ENCODE results near the gene DRGX.

DRGX gene

DNA sequence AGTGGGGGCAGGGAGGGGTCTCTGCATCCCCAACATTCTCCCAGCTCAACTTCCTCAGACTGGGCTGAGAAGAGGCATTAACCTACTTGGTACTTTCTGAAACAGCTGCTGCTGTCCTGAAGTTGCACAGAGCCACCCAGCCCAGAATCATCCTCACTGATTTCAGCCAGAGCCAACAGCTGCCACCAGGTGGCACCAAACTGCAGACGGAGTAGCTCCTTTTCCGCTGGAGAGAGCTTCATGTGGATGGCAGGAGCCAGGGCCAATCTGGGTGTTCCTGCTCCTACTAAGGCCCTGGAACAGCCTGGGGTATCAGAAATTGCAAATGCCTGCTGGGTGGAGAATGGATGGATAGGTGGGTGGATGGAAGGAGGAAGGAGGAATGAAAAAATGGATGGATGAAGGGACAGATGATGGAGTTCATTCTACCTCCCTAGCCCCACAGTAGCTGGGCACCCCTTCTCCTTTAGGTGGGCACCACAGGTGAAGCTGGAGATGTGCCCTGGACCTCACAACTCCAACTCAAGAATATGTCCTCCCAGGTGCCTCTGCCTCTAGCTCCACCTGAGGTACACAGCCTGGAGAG is 11.8 kb upstream of the DRGX start:
- peak; percentile 59 for DNase-seq

DNA sequence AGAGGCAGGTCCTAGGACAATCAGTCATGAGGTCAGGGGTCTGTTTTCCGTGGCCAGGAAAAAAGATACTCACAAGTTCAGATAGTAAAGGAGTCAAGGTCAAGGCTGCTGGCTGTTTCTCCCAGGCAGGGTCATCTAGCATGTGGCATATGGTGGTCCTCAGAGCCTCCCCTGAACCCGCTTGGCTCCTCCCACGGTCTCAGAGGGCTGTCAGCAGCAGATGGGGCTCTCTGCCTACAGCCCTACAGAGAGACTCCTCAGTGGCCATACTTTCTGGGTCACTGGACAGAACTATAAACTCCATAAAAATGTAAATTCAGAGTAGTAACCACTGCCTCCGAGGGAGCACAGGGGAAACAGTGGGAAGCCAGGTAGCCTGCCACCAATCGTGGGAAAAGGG is 11.3 kb upstream of the DRGX start:
- no peak for DNase-seq

DNA sequence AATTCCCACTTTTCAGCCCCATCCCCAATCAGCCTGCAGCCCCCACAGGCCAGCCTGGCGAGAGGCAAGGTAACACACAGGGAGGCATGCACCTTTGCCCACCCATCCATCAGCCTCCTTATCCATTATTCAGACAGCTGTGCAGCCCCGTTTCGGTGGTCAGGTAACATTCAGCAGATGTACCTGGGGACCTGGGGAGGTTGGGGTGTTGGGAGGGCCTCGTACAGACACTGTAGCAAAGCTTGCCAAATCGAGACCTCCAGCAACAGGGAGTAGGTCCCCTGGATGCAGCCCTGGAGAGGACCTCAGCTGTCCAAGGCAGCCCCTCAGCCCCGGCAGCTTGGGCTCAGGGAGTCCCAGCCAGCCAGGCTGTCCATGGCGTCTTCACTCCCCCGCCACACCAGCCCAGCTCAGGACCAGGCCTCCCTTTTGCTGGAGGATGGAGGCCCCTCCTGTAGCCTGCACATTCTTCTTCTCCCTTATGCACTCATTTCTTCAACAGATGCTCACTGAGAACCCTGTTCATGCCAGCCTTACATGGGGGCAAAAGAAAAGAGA is 8.5 kb upstream of the DRGX start:
- DNase-seq, result no peak

DNA sequence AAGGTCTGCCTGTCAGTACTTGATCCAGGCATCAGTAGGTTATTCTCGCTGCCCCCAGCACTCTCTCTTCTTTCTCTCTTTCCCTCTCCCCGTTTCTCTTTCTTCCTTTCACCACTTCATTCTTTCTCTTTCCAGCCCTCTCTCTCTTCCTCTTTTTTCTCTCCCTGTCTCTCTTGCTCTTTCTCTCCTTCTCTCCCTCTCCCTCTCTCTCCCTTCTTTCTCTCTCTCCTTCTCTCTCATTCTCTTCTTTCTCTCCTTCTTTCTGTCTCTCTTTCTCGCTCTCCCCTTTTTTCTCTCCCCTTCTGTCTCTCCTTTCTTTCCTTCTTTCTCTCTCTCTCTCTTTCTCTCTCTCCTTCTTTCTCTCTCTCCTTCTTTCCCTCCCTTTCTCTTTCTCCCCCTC is 7.5 kb upstream of the DRGX start:
- DNase-seq, result no peak

DNA sequence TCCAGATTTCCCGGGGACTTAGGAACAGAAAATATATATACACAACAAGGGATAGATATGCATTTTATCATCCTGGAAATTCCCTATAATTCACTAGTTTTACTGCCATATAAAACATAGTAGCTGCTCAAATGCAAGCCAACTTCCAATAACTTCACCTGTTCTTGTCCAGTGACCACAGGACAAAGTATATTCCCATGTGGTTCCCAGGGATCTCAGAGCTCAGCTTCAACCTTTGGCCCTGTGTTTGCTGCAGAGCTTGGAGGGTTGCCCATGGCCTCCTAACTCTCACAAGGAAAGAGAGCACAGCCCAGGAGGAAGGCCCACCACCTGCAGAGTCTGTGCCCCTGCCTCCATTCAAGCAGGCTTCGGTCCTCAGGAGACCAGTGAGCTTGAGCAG is 4.5 kb upstream of the DRGX start:
- DNase-seq, result no peak

DNA sequence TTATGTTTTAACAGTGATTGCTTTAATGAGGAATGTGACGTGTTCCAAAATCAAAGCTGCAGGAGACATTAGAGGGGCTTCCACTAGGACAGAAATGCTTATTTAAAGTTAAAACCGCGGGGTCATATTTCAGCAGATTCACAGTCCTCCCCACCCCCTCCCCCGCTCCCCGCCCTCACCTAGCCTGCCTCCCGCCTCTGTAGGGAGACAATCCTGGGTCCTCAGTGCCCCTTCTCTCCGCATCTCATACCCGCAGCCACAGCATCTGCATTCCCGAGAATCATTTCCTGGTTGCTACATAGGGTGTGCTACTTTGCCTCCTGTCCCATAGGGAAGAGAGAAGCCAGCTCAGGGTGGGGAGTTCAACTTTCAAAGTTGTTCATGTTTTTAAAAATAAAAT is 3.1 kb upstream of the DRGX start:
- no peak for DNase-seq

DNA sequence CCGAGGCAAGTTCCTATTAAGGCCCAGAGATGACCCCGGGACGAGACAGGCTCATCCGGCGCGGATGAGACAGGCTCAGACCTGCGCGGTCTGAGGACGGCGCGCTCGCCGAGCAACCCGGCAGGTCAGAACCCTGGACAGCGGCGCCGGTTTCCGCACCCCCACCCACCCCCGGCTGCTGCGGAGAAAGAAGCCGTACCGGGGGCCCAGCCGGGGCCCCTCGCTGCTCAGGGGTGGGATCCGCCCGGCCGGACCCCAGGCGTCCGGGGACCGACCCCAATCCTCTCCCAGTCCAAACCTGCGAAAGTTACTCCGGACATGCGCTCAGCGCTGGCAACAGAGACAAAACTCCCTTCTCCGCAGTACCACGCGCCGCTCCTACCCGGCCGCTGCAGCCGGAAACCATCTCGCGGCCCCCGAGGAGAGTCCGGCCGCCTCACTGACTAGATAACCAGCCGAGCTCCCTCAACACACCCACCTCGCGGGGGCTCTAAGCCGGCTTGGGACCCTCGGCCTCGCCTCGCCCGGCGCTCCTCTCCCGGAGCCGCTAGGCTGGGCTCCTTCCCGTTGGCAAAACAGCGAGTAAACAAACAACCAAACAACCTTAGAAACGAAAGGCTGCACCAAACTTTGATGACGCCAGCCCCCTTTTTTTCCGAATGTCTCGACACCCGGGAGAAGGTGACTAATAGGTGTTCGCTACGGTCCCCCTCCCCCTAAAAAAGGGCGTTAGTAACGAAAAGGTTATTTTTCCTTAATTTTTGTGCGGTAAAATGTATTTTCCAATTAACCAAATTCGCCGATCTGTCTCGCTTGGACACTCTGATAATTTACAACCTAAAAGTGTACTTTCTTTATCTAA is 2.3 kb upstream of the DRGX start:
- DNase-seq, result peak; percentile 27

DNA sequence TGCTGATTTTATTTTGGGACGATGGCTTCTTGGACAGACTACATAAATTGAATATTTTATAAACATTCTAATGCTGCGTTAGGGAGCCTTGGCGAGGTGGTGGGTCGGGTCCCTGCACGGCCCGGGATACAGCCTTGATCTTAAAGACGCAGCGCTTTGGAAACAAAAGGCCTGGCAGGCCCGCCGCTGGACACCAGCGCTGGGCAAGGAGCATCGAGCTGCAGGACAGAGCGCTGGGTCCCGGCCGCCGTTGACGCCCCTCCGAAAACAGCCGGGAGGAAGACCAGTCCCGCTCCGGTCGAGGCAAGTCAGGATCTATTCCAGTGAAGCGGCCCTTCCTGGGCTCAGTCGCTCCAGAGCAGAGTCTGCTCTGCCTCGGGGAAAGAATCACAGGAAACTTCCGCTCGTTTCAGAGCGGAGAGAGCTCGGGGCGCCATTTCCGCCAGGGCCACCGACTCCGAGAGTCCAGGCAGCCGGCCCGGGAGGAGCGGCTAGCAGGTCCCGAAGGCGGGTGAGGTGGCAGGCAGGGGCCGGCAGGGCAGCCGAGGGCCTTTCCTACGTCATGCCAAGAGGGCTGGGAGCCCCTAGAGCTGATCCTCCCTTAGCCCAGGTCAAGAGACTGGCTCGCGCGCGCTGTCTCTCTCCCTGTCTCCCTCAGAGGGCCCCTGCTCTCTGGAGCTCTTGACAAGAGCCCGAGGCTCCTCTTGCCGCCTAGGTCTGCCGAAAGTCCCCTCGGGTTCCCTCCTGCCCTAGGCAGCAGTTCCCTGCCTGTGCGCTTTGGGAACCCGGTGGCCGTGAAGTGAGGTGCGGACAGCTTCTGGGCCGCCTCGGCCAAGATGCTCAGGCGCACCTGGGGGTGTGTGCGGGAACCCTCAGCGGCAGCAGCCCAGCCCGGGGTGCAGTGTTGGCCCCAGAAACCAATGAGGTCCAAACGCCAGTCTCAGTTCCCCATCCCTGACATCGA is 1.4 kb upstream of the DRGX start:
- DNase-seq, result no peak

DNA sequence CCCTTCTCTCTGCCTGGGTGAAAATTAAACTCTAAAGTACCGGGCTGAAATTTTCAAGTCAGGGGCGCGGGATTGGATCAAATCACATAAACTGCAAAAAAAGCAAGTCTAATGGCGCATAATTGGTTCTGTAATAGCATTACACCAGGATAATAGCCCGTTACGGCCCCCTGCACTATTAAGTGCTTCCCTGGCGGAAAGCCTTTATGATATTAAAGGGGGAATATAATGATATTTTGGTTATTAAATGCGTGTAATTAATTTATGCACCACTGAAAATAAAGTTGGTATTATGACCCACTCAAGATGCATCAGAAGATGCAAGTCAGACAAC is 744 bp upstream of the DRGX start:
- DNase-seq, result no peak

DNA sequence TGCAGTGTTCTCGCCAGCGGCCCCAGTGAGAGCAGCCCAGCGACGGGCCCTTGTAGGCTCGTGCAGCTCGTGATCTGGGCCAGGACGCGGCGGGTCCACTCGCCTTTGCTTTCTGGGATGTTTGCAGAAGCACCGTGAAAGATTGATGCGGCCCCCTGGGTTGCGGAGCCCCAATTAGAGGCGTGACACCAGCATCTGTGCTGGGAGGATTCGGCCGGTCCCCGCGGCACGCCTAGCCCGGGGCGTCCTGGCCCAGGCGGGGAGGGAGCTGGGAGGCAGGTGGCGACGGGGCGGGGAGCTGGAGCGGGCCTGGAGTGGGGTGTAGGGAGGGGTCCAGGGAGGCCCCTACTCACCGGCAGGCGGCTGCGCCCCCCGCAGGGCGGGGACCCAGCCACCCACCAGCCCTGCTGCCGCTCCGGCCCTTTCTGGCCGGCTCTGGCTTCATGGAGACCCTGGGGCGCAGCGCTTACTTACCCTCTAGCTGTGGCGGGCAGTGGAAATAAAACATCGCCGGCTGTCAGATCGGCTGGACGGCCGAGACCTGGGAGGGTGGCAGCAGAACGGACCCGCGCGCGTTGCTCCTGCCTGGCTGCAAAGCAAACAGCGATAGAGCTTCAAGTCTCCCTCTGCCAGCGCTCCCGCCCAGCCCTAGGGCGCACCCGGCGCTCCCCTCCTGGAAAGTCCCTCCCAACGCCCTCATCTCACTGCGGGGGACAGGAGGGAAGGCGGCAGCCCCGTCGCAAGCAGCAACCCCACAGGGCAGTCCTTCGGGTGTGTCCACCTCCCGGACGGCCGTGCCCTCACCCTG is 752 bp downstream of the DRGX start:
- DNase-seq, result no peak

DNA sequence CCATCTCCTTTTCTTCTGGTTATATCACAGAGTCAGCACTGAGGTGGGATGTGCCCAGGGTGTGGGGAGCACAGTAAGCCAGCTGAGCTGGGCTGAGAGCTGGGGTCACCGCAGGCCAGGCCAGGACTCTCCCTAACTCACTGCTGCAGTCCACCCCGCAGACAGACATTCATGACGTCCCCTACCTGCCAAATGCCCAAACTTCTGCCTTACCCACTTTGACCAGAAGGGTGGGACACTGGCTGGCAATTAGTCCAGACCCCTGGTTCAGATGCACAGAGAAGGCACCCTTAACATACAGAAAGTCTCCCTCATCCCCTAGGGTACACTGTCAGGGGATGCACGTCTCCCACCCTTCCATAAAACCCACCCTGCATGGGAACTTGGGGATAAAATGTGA is 2.1 kb downstream of the DRGX start:
- no peak for DNase-seq

DNA sequence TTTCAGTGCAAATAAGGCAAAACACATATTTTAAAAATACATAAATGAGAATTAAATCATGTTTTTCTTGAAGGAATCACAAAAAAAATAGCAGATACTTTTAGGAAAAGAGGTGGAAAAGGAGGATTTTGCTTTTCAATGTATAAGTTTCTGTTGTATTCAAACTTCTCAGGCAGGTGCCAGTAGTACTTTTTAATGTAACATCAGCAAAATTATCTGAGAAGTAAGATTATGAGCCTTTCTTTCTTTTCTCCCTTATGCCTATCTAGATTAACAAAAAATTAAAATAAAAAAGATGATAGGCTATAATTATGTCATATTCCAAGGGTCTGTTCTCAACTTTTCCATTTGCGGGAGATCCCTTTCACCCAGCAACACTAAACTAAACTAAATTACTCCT is 2.6 kb downstream of the DRGX start:
- DNase-seq, result no peak

DNA sequence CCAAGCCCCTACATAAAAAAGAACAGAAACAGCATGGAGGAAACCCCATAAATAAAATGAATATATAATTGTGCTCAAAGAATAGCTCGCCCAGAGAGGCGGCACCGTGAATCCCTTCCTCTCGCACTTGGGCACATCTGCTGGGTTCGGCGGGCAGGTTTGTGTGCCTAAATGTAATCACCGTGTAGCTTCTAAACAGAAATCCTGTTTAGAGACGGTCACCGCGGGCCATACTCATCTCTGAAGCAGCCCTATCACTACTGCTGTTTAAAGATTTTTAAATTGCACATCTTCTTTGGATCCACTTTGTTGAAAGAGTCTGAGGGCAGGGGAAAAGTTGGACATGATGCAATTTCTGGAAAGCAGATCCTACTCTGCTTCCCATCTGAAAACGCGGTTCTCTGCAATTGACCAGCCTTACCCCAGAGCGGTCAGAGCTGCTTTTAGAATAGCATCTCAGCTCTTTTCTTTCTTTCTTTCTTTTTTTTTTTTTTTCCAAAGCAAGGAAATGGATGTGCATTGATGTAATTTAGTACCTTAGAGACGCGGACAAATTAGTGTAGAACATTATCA is 6.4 kb downstream of the DRGX start:
- DNase-seq, result no peak

DNA sequence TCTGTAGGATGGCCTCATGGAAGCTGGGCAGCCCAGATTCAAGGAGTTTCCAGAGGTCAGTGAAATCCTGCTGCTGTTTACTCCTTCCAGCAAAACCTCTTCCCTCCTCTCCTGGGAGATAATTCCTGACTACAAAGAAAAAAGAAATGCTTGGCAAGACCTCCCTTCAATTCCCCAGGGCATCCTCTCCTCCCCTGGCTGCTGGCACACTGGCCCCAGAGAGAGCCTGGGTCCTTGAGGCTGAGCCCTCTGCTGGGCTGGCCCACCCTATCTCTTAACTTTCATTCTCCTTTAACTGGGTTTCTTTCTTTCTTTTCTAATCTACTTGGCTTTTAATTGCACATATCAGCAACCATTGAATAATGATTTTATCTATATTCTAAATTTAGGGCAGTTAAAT is 7.7 kb downstream of the DRGX start:
- DNase-seq, result no peak

DNA sequence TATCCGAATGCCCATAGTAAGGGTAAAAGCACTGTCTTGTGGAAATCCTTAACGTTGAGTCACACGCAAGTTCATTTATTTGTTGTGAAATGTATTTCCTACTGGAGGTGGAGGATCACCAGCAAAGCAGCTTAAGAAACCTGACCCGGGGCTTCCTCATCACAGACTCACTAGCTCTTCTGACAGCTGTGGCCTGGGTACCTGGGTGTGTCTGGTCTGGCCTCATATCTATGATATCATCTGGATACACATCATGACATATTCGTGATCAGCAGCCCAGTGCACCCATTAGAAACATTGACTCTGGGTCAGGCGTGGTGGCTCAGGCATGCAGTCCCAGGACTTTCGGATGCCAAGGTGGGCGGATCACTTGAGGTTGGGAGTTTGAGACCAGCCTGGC is 8.8 kb downstream of the DRGX start:
- peak; percentile 44 for DNase-seq

DNA sequence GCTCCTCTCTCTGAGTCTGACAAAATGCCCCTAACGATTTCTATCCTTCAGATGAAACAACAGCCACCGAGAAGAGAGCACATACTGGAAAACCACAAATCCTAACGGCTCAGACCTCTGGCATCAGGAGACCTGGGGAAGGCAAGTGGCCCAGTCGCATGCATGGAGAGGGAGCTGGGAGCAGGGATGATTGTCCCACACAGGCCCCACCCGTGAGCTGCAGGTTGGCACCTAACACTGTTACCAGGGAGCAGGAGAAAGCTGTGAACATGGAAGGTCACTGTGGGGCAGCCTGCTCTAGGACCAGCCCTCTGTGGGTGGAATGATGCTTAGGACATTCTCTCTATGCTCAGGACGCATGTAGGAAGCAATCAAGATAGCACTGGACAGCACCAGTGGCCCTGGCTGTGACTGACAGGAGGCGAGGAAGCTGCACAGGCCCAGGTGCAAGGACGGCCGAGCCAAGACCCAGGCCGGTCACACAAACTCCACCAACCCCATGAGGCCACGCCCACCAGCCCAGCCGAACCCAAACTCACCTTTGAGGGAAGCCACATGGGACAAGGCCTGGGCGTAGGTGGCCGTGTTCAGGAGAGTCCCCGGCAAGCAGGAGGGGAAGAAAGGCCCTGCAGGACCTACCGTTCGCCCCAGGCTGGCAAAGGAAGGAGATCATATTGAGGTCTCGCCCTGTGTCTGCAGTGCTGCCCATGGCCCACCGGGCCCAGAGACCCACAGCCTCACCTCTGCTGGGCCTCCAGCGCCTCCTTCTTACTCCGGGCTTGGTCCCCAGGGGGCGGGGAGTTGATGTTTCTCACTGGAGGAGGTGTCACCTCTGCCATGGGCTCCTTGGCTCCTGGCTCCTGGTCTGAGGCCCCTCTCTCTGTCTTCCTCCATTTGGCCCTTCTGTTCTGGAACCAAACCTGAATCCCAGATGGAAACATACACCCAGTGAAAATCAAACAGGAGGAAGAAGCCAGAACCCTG is 9.7 kb downstream of the DRGX start:
- DNase-seq, result no peak

DNA sequence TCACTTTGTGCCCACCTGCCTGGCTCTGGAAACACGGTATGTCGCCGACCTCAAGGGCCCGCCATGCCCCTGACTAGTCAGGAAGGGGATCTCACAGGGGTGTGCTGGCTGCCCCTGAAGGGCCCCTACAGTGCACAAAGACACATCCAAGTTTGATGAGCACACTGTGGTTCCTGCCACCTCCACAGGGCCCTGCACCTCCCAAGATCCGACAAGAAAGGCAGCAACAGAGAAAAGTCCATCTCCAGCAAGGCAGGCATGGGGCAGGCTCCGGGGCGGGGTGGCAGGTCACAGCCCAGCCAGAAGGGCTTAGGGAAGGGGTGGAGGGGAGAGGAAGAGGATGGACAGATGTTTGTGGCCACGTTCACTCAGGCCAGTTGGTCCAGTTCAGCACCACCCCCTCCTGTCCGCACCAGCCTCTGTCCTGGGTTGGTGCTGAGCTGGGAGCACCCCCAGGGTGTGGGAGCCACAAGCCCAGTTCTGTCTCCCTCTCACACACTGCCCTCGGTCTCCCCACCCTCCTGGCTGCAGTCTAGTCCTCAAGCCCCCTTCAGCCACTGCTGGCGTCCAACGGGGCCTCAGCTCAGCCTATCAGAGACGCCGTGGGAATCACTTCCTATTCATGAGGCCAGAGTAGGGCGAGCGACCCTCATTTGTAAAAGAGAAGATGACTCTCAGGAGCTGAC is 11.5 kb downstream of the DRGX start:
- no peak for DNase-seq

DNA sequence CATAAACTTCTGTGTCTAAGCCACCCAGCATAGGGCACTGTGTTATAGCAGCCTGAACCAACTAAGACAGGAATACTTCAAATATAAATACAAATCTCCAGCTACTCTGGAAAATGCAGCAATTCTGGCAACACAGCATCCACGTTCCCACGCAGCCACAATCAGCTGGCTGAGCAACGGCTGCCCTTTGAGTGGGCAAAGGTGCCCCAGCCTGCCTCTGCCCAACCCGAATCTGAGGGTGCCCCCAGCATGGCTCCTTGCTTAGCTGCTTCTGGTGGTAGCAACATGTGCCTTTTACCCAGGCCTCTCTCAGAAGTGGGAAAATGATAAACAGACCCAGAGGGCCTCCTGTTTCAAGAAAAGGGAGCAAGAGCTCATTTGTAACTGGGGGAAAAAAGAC is 12.0 kb downstream of the DRGX start:
- DNase-seq, result no peak

DNA sequence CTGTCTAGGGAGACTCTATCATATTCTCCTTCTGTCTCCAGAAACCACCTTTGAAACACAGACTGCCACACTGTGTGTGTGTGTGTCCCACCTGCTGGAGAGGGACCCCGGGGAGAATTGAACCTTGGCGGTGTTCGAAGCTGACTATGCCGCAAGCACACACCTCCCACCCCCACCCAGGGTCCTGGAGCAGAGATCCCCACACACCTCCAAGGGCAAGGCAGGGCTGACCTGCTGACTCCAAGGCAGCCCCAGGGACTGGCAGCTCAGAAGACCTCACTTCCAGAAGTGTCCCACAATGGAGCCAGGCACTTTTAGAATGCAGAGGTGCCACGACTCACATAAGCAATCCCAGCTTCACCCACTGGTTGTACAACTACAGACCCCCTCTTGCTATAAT is 13.1 kb downstream of the DRGX start:
- no peak for DNase-seq

DNA sequence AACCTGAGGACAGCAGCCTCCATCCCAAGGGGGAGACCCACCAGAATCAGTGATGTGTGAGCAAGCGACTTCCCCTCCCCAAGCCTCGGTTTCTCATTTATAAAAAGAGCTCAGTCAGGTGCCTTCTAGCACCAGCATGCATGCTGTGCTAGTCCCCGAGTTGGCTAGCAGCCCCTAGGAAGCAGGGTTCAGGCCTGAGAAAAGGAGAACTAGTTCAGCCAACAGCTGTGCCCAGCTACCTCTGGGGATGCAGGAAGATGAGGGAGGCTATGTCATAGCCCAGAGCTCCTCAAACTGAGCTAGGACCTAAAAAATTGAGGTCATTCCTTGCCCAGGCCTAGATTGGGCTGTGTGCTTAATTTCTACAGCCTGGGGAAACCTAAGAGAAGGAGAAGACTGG is 13.7 kb downstream of the DRGX start:
- no peak for DNase-seq
